GM21447 (cell line): ENCODE results near the gene UGT2B7.
A peak's percentile ranks its signal among the peaks of the same experiment; 100 is the strongest.
"Not testable (repeated sequence)": the region's sequence is repeated elsewhere in the genome, so short reads cannot be mapped to it uniquely, and the experiment has no call there.

Experiments
- ATAC-seq: cut with Tn5 transposase; IDR thresholded peaks from one replicate; pipeline ENCODE4 v1.9.1; 2021; ENCODE audit not compliant: unreplicated experiment

Gene UGT2B7

GRCh38 chr4:69096111-69096656, at the start of gene UGT2B7:
Gene UGT2B7 (plus strand): TSS chr4:69096474. CDS start chr4:69096521, 47 bp downstream.
- ATAC-seq: no peak

- ATAC-seq: no peak
Measured at GRCh38 chr4:69049860-69050259, 46.4 kb upstream of the UGT2B7 start.

DNA sequence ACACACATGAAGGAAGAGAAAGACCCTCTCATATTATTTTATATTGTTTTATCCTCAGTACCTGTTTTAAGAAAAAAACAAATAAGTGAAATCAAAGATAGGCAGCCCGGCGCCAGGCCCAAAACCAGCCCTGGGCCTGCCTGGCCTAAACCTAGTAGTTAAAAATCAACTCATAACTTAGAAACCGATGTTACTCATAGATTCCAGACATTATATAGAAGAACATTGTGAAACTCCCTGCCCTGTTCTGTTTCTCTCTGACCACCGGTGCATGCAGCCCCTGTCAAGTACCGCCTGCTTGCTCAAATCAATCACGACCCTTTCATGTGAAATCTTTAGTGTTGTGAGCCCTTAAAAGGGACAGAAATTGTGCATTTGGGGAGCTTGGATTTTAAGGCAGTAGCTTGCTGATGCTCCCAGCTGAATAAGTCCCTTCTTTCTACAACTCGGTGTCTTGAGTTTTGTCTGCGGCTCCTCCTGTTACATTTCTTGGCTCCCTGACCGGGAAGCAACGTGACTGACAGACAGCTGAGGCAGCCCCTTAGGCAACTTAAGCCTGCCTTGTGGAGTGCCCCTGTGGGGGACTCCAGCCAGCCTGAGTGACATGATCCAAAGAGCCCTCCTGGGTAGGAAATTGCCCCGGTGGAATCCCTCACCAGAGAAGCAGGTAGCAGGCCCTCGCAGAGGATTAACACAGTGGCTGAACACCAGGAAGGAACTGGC, 45.3 kb upstream of the UGT2B7 start:
- ATAC-seq: not testable (repeated sequence)

GRCh38 chr4:69051576-69051943, 44.7 kb upstream of the UGT2B7 start:
- no peak for ATAC-seq

- ATAC-seq: not testable (repeated sequence)
Measured at GRCh38 chr4:69053309-69053885, 42.9 kb upstream of the UGT2B7 start.

GRCh38 chr4:69054033-69054432, 42.2 kb upstream of the UGT2B7 start:
- ATAC-seq: not testable (repeated sequence)

DNA sequence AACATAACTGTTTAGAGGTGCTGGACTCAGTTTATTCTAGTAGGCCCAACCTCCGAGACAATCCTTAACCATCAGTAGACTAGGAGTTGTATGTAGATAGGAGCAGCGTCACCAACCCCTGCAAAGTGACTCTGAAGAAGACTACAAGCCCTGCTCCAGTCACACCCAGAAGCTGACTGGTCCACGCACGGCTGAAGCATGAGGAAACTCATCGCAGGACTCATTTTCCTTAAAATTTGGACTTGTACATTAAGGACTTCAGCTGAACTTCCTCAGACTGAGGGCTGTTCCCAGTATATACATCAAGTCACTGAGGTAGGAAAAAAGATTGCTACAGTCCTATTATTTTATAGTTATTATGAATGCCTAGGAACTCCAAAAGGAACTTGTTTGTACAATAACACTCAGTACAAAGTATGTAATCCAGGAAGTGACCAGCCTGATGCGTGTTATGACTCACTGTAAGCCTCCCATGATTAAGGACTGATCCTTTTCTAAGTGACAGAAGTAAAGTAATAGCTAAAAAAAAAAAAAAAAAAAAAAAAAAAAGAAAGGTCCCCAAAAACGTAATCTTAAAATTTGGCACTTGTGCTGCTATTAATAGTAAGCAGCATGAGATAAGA, 41.6 kb upstream of the UGT2B7 start:
- no peak for ATAC-seq

GRCh38 chr4:69056150-69056549, 40.1 kb upstream of the UGT2B7 start:
- ATAC-seq: no peak

DNA sequence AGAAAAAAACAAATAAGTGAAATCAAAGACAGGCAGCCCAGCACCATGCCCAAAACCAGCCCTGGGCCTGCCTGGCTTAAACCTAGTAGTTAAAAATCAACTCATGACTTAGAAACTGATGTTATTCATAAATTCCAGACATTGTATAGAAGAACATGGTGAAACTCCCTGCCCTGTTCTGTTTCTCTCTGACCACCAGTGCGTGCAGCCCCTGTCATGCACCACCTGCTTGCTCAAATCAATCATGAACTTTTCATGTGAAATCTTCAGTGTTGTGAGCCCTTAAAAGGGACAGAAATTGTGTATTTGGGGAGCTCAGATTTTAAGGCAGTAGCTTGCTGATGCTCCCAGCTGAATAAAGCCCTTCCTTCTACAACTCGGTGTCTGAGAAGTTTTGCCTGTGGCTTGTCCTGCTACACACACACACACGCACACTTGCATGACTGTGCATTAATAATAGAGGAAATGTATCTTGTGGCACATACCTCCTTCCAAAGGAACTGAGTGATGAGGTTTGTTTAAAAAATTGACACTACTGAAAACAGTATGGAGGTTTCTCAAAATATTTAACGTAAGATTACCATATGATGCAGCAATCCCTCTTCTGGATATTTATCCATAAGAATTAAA, 39.2 kb upstream of the UGT2B7 start:
- no peak for ATAC-seq

DNA sequence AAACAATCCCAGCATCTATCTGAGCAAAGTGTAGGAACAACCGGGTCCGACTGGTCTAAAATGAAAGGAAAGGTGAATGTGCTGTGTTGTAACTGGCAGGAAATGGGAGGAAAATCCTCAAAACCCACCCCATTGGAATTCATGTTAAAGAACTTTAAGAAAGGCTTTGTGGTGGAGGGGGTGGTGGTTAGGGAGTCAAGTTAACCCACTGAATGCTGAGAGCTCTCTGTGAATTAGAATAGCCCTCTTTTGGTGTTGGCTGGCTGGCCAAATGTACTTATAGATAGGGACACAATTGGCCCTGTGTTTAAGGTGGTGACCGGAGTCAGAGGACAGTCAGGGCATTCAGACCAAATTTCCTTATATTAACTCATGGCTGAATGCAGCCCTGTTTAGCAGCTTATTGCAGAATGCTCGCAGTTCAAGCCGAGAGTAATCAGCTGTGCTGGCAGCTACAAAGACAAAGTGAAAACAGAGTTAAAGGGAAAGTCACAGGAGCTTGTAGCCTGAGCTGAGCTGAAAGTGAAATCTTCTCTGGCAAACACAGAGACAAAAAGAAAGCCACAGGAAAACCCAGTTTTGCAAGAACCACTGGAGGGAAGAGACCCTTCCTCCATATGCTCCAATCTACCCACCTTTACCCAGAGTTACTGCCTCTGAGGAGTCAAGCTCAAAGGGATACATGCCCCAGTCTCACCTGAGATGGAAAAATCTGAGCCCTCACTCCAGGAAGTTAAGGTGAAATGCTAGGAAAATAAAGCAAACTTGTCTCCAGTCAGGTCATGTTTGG, 38.5 kb upstream of the UGT2B7 start:
- peak; percentile 88 for ATAC-seq

GRCh38 chr4:69058410-69059059, 37.7 kb upstream of the UGT2B7 start:
- ATAC-seq: no peak

DNA sequence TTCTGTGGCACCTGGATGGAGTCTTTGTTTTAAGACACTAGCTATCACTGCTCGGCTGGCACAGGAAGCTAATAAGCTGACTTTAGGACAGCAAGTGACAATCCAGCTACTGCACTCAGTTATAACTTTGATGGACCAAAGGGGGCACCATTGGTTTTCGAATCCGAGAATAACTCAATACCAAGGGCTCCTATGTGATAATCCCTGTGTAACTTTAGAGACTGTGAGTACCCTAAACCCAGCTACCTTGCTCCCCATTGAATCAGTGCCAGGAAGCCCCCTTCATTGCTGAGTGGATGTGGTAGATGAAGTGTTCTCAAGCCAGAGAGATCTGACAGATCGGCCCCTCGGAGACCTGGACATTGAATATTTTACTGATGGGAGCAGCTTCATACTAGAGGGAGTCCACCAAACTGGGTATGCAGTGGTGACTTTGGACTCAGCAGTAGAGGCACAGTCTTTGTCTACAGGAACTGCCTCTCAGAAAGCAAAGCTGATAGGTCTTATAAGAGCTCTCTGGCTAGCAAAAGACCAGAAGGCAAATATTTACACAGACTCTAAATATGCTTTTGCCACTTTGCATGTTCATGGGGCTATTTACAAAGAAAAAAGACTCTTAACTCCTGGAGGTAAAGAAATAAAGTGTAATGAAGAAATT, 35.5 kb upstream of the UGT2B7 start:
- no peak for ATAC-seq

DNA sequence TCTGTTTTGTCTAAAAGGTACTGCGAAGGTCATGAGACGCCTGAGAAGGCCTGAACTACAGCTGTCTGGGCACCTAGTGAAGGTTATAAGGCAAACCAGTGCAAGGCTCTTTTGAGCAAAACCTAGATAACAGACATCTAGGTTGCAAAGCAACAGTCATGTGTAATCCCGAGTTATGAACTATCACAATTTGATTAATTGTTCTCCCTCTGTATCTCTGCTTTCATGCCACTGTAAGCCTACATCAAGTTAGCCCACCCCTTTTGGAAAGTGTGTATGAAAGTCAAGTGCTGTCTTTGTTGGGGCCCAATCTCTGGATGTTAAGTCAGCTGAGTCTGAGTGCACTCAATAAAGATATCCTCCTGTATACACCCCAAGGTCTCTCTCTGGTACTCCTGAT, 31.9 kb upstream of the UGT2B7 start:
- no peak for ATAC-seq

DNA sequence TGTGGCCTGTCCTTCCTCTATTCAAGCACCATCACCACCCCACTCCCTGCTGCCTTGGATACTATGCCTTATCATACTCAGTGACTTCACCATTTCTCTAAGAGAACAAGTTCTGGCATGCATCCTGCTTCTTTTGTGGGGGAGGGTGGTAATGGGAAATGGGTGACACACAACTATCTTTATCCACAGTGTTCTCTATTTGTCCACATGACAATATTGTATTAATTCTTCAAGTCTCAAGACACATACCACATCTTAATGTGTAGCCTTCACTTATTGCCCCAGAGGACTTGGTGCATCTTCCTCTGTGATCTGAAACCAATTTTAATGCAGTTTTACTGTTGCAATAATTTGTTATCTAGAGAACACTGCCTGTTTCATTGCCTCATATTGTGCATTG, 29.3 kb upstream of the UGT2B7 start:
- no peak for ATAC-seq

DNA sequence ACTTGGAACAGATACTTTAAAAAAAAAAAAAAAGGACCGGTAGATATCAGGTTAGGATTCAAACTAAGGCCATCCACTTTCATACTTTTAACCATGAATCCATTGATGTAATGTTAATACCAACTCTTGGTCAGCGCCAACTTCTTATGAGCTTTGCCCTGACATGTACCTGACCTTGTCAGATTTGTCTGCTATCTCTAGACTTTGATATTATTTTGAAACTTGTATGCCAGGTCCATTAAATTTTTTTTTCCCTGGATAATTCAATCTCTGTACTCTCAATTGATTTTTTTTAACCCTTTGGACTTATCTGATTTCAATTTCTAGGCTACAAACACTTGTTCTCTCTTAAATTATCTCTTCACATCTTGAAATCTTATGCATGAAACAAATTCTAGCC, 27.2 kb upstream of the UGT2B7 start:
- no peak for ATAC-seq

DNA sequence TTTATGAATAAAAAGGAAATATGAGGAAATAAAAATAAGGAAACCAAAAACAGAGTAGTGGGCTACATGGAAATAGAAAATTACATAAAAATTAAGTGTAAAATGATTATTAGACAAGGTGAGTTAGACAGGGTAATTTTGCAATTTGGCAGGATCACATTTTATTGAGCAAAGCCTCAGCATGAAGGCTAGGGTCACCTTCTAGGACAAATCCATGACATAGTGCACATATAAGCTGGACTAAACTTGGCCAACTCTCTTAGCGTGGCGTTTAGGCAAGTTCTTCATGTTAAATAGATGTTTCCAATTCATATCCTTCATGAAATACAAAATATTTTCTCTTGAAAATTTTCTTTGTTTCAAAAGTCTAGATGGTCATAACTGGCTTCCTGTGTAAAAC, 25.7 kb upstream of the UGT2B7 start:
- ATAC-seq: no peak

DNA sequence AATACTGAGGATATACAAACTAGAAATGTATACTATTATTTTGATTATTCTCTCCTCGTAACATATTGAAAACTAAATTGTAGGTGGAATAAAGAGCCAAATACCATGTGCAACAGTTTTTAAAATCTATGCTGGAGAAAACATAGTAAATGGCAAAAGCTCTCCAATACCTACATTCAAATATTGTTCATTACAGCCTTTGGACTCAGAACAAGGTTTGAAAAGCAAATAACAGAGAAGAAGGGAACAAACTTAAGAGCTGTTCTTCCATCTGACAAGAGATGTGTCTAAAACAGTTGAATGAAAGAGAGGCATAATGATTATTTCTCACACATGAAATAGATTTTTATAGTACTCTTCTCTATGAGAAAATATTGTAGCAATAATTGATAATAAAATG, 25.0 kb upstream of the UGT2B7 start:
- ATAC-seq: no peak

DNA sequence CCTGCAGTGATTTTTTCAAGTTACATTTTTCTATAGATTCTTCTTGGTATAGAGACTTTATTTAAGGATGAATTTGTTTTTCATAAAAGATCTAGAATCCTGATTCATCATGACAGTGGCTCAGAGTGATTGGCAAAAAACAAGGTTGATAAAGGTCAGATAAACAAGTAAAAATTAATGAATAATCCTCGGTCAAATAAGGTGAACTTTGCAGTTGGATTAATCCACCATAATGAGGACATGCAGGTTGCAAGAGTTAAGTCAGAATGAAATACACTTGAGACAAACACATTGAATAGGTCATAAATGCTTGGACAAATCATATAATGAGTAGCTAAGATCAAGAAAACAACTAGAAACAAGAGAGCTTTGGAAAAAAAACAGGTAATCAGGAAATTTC, 22.9 kb upstream of the UGT2B7 start:
- no peak for ATAC-seq

DNA sequence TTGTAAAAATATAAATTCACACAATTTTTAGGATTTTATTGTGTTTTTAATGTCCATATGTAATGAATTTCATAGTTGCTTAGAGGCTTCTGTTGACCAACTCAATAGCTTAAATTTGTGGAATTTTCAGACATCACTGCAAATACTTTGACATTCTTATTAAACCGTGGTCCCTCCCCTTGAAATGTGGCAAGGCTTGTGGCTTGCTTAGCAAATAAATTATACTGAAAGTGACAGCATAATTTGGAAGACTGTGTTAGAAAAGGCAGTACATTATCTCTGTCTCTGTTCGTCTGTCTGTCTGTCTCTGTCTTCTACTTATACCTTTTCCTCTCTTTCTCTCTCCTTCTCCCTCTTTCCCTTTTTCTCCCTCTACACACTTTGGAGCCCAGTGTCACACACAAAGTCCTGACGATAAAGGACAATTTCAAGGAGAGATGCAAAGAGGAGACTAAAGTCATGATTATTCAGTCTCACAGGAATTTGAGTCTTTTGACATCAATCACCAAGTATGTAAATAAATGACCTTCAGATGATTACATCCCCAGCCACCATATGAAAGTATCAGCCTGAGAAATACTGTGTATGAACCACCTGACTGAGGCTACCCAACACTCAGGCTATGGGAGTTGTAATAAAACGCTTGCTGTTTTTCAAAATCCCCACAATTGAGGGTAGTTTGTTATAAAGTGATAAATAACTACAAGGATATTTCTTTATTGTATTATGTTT, 21.0 kb upstream of the UGT2B7 start:
- ATAC-seq: no peak
